GM23248 (cell line): ENCODE measurements around the gene MMP12.

Experiments used
- EZH2 ChIP-seq: fragments of 200-600 bp; sonication (generic); IDR thresholded peaks from 2 replicates; pipeline ENCODE4 v1.6.1; 2018; ENCODE audit warnings: antibody characterized with exemption, mild to moderate bottlenecking; ENCODE audit not compliant: insufficient read depth, poor library complexity, severe bottlenecking
- EZH2phosphoT487 ChIP-seq: fragments of 200-600 bp; sonication (generic); IDR thresholded peaks from 2 replicates; pipeline ENCODE4 v1.6.1; 2018; ENCODE audit warnings: antibody characterized with exemption, moderate library complexity, mild to moderate bottlenecking, low read depth; ENCODE audit not compliant: insufficient read depth

DNA sequence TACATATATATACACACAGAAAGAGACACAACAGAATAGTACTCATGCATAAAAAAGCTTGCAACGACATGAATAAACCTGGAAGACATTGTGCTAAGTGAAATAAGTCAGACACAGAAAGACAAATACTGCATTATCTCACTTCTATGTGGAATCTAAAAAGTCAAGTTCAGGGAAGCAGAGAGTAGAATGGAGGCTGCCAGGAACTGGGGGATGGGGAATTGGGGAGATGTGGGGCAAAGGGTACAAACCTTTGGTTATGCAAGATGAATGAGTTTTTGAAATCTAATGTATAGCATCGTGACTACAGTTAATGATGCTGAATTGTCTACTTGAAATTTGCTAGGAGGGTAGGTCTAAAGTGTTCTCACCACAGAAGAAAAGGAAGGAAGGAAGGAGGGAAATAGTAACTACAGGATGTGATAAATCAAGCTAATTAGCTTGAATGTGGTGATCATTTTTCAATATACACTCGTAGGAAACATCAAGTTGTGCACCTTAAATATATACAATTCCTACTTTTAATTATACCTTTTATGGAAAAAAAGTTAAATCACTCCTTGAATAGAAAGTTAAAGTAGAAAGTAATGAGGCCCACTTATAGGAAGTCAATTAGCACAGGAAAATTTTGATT lies 46.9 kb upstream of the MMP12 start:
- TF ChIP-seq EZH2 (no peak), EZH2phosphoT487 (no peak)
